Loucy (cell line): ENCODE measurements around the gene DSC3.

ENCODE experiments used
- H2AFZ ChIP-seq: fragments of 200-600 bp; sonication (generic); 2 replicates; pipeline ENCODE4 v1.6.0; 2016; ENCODE audit warnings: antibody characterized with exemption, mild to moderate bottlenecking, low read length, moderate library complexity
- H3F3A ChIP-seq: fragments of 200-600 bp; 2 replicates; pipeline ENCODE4 v1.6.0; 2016; ENCODE audit warnings: antibody characterized with exemption, low read depth, mild to moderate bottlenecking
- H3K27me3 ChIP-seq: fragments of 200-600 bp; sonication (generic); 2 replicates; pipeline ENCODE4 v1.6.1; 2014; ENCODE audit warnings: low read length, mild to moderate bottlenecking; ENCODE audit not compliant: insufficient read depth, poor library complexity, severe bottlenecking
- H3K36me3 ChIP-seq: fragments of 200-600 bp; sonication (generic); 2 replicates; pipeline ENCODE4 v1.6.1; 2016; ENCODE audit warnings: low read length; ENCODE audit not compliant: insufficient read depth
- H3K4me1 ChIP-seq: fragments of 200-600 bp; sonication (generic); 2 replicates; pipeline ENCODE4 v1.5.1; 2014; ENCODE audit warnings: low read length, mild to moderate bottlenecking; ENCODE audit not compliant: insufficient read depth, poor library complexity, severe bottlenecking
- H3K4me2 ChIP-seq: fragments of 200-600 bp; sonication (generic); 2 replicates; pipeline ENCODE4 v1.6.0; 2014; ENCODE audit warnings: antibody characterized with exemption, low read length, low read depth, mild to moderate bottlenecking; ENCODE audit not compliant: poor library complexity, severe bottlenecking
- H3K4me3 ChIP-seq: fragments of 200-600 bp; sonication (generic); 2 replicates; pipeline ENCODE4 v1.5.1; 2014; ENCODE audit warnings: low read length, mild to moderate bottlenecking, mixed read lengths; ENCODE audit not compliant: poor library complexity, severe bottlenecking
- H3K79me2 ChIP-seq: fragments of 200-600 bp; sonication (generic); 2 replicates; pipeline ENCODE4 v1.6.1; 2014; ENCODE audit warnings: low read length; ENCODE audit not compliant: insufficient read depth
- H3K9ac ChIP-seq: fragments of 200-600 bp; sonication (generic); 2 replicates; pipeline ENCODE4 v1.6.0; 2014; ENCODE audit warnings: mild to moderate bottlenecking, low read depth, low read length, moderate library complexity; ENCODE audit not compliant: poor library complexity, severe bottlenecking
- H3K9me2 ChIP-seq: fragments of 200-600 bp; sonication (generic); replicated peaks from 2 replicates; pipeline ENCODE4 v1.6.1; 2016; ENCODE audit warnings: low read depth, low read length, mixed read lengths
- H3K9me3 ChIP-seq: fragments of 200-600 bp; sonication (generic); 2 replicates; pipeline ENCODE4 v1.6.1; 2014; ENCODE audit warnings: mild to moderate bottlenecking, antibody characterized with exemption, low read length, low read depth; ENCODE audit not compliant: insufficient read depth
- H4K20me1 ChIP-seq: fragments of 200-600 bp; sonication (generic); 2 replicates; pipeline ENCODE4 v1.6.0; 2014; ENCODE audit warnings: antibody characterized with exemption, low read length, mild to moderate bottlenecking; ENCODE audit not compliant: insufficient read depth, poor library complexity, severe bottlenecking
- CTCF ChIP-seq: fragments of 200-600 bp; sonication (generic); conservative IDR thresholded peaks from 2 replicates; pipeline ENCODE4 v1.5.1; 2014; ENCODE audit warnings: mild to moderate bottlenecking, antibody characterized with exemption, low read length
- EZH2phosphoT487 ChIP-seq: fragments of 200-600 bp; IDR thresholded peaks from 2 replicates; pipeline ENCODE4 v1.6.1; 2018; ENCODE audit warnings: antibody characterized with exemption, mild to moderate bottlenecking, moderate library complexity, borderline replicate concordance

Gene DSC3

GRCh38 chr18:31050635-31051034 is 8.1 kb upstream of the DSC3 start:
- H3F3A ChIP-seq = no peaks in the 10 kb centered on the region
- no peaks in the 10 kb centered on the region for H3K79me2 ChIP-seq
- no peaks in the 10 kb centered on the region for H3K4me1 ChIP-seq
- H2AFZ ChIP-seq = no peak overlapping the region
- no peak overlapping the region for H3K4me2 ChIP-seq
- no peaks in the 10 kb centered on the region for H3K9me2 ChIP-seq
- no peaks in the 10 kb centered on the region for H3K9me3 ChIP-seq
- no peak overlapping the region for H3K9ac ChIP-seq
- no peak for TF ChIP-seq EZH2phosphoT487
- no peak for TF ChIP-seq CTCF
- no peaks in the 10 kb centered on the region for H3K27me3 ChIP-seq
- H4K20me1 ChIP-seq = no peaks in the 10 kb centered on the region
- no peak overlapping the region for H3K4me3 ChIP-seq
- H3K36me3 ChIP-seq = no peaks in the 10 kb centered on the region

- Histone ChIP-seq H3K9me3 (no peaks in the 10 kb centered on the region), H2AFZ (no peak overlapping the region), H3K79me2 (no peaks in the 10 kb centered on the region), H3K4me3 (no peak overlapping the region), H3K9ac (no peak overlapping the region), H3K36me3 (no peaks in the 10 kb centered on the region), H4K20me1 (no peaks in the 10 kb centered on the region), H3K9me2 (no peaks in the 10 kb centered on the region), H3K27me3 (no peaks in the 10 kb centered on the region), H3F3A (no peaks in the 10 kb centered on the region), H3K4me1 (no peaks in the 10 kb centered on the region), H3K4me2 (no peak overlapping the region)
- TF ChIP-seq CTCF (no peak), EZH2phosphoT487 (no peak)
These were observed 6.6 kb upstream of the DSC3 start for GRCh38 chr18:31049189-31049588.

GRCh38 chr18:31048216-31048615 is 5.7 kb upstream of the DSC3 start:
- Histone ChIP-seq H3K27me3 (no peaks in the 10 kb centered on the region), H3K9ac (no peak overlapping the region), H2AFZ (no peak overlapping the region), H4K20me1 (no peaks in the 10 kb centered on the region), H3F3A (no peaks in the 10 kb centered on the region), H3K4me2 (no peak overlapping the region), H3K79me2 (no peaks in the 10 kb centered on the region), H3K4me1 (no peaks in the 10 kb centered on the region), H3K4me3 (no peak overlapping the region), H3K36me3 (no peaks in the 10 kb centered on the region), H3K9me2 (no peaks in the 10 kb centered on the region), H3K9me3 (no peaks in the 10 kb centered on the region)
- TF ChIP-seq CTCF = no peak
- TF ChIP-seq EZH2phosphoT487 = no peak
